Adrenal gland (tissue), 12 donors: ENCODE results near the gene PARD6B. TPM values are rescaled to one million over a fixed set of nuclear protein-coding genes. Genes with fewer than 3 reads are reported as not detected.

ENCODE experiments used
- DNase-seq, 7 donors: peaks; one replicate each; pipeline ENCODE4 v3.0.0-alpha.2; 2019 to 2020
- H3K27ac ChIP-seq, 5 donors: fragments of 200-600 bp; sonication (generic) in 4 of 5; 1 replicate in 3 of 5; 2 replicates in 2 of 5; pipeline versions ENCODE4 v1.5.1 to v1.8.0; 2016 to 2020; ENCODE audit warnings: mild to moderate bottlenecking in 1 of 5
- H3K27me3 ChIP-seq: fragments of 200-600 bp; 2 replicates; pipeline ENCODE4 v1.8.0; 2021
- H3K36me3 ChIP-seq, 2 donors: fragments of 200-600 bp; replicated peaks in 1 of 2; 1 replicate in 1 of 2; 2 replicates in 1 of 2; pipeline versions ENCODE4 v1.5.1 to v1.8.0; 2018 to 2022
- H3K4me1 ChIP-seq, 2 donors: fragments of 200-600 bp; replicated peaks in 1 of 2; 1 replicate in 1 of 2; 2 replicates in 1 of 2; pipeline versions ENCODE4 v1.5.1 to v1.8.0; 2018 to 2021
- H3K4me3 ChIP-seq, 4 donors: fragments of 200-600 bp; sonication (generic) in 3 of 4; one replicate each; pipeline ENCODE4 v1.5.1; 2016 to 2018
- H3K9me3 ChIP-seq, 3 donors: fragments of 200-600 bp; sonication (generic) in 1 of 3; replicated peaks in 1 of 3; 1 replicate in 2 of 3; 2 replicates in 1 of 3; pipeline versions ENCODE4 v1.5.1 to v1.8.0; 2016 to 2021
- POLR2A ChIP-seq, 2 donors: fragments of 450-650 bp; IDR thresholded peaks; one replicate each; pipeline ENCODE4 v1.6.1; 2017; ENCODE audit warnings: antibody characterized with exemption in 2 of 2, mild to moderate bottlenecking in 2 of 2, moderate library complexity in 1 of 2
- WGBS, 4 donors: extraction: QIAGEN DNeasy Blood & Tissue Kit in 2 of 4; methylation state at CpG; one replicate each; pipeline versions ENCODE4 v1.1.5 to v1.1.7; 2013 to 2017; 5-methylcytosine and 5-hydroxymethylcytosine counted together
- intact Hi-C, 2 donors: fragments of 100-400 bp; cut with DNase I; formaldehyde crosslinking; loops; one replicate each; pipeline versions ENCODE4 v1.14.1 to v1.15.0; 2022 to 2023
- polyA plus RNA-seq, 3 donors: library from polyadenylated mRNA; stranded (reverse); fragments of 200-250 nt in 2 of 3; fragments of 350-450 nt in 1 of 3; fragmentation: Illumina TruSeq in 1 of 3; extraction: RNeasy Lipid Tissue Mini Kit (QIAGEN cat#74804) in 1 of 3; gene quantifications; one replicate each; pipeline ENCODE4 v1.2.3, GENCODE V29; 2013 to 2014
- total RNA-seq, 9 donors: library from RNA; depleted of rRNA in 4 of 9; stranded (reverse); fragments of >200 nt in 4 of 9; fragments of 120-200 nt in 1 of 9; fragmentation: NEBNext Ultra II Directional in 1 of 9; extraction: Animal tissue kit (Norgen Biotek cat#: 25700) in 1 of 9; gene quantifications; one replicate each; pipeline versions ENCODE4 v1.1.0 to v1.2.4, GENCODE V29; 2013 to 2023
- TF ChIP-seq, protein P1 (sequence below), 6 experiments: fragments of 450-650 bp in 4 of 6; fragments of 200-600 bp in 2 of 6; sonication (generic) in 1 of 6; IDR thresholded peaks; 1 replicate in 5 of 6; 2 replicates in 1 of 6; pipeline versions ENCODE4 v1.5.1 to v1.8.0; 2016 to 2021; ENCODE audit warnings: antibody characterized with exemption in 6 of 6, mild to moderate bottlenecking in 2 of 6, moderate library complexity in 1 of 6
- donor health status: healthy with polysubstance abuse.
- donor health status: Bipolar disorder and iron deficiency.
- donor health status: DM: yes; HTN: yes; CAD: no.
- donor health status: DM: no; HTN: no; CAD: no.
- donor health status: DM: no; HTN: no; CAD: no.
- donor health status: DM: yes; HTN: yes; CAD: no.

Gene PARD6B
- total and polyA plus RNA-seq, 12 donors: 1.1 to 10.8 (median 5.3) TPM

DNA sequence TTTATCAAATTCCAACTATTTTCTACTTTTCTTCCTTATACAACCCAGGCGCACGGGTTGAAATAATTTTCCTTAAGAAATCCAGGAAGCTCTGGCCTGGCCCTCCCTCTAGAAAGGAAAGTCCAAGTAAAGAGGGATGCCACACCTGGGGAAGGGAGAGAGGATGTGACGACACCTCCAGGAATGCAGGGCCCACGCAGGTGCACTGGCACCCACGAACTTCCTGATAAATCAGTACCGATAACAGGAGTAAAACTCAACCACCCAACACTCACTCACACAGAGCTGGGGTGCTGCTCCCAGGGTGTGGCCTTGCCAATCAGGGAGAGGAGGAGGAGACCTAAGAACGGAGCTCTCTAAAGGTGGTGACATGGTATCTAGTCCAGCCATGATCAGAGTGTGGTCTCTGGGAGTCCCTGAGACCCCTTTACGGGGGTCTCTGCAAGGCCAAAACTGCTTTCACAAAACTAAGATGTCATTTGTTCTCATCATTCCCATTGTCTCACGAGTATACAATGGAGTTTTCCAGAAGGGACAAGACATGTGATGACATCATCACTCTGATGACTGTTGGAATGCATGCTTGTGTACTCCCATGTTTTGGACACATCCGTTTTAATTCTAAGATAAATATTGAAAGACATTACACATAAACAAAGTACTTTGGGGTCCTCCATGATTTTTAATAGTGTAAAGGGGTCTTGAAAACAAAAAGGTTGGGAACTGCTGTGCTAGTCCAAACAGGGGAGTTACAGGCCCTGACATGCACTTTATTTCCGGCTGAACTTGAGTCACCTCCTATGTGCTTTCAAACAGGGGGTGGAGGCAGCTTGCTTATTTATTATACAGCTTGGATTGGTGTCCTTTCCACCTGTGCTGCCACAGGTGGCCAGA, 2.2 kb upstream of the PARD6B start:
- Histone ChIP-seq H3K4me3 (no peak overlapping the region), H3K27ac (no peak overlapping the region), H3K27me3 (no peaks in the 10 kb centered on the region), H3K36me3 (no peaks in the 10 kb centered on the region), H3K9me3 (no peaks in the 10 kb centered on the region), H3K4me1 (peaks cover 17 to 28% of the 10 kb centered on the region in 2 donors)
- 85 to 89% (median 86%) methylated on average over 10 to 11 of the region's 11 CpGs for WGBS, 4 donors
- peak in 3 of 7 donors; percentile 11 to 42 (median 20) for DNase-seq
- intact Hi-C loops: no loop called here
- TF ChIP-seq POLR2A (IDR thresholded peaks at IDR 0.05): no peak

DNA sequence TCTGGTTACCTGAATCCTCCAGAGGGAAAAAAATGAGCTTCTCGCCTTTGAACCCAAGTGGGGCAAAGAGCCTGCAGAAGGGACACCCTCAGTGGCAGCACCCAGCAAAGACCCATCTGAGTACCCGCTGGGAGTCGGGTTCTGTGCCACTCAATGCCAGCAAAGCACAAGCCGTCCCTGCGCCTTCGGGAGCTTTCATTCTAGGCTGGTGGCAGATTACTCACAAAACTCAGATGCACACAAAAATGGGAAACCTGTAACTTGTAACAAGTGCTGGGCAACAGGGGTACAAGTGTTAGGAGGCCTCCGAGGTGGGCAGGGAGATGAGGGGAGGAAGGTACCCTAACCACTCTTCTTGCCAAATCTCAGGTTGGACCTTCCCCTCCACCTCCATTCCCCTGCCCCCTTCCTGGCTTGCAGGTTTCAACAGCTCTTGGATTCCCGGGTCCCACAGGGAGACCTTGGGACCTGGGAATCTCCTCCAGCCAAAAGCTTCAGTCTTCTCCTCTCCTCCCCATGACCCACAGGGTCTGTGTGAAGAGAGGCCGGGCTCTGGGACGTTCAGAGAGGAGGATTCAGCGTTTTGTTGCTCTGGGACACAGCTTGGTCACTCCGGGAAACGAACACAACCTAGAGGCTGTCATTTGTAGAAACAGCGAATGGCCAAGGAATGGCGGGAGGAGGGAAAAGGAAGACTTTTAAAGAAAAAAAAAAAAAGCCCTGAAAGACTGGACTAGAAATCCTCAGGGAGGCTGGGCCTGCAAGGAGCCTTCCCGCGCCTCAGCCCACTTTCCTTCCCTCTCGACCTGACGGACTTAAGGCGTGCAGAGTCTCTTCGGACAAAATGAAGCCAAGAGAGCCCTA, 1.2 kb upstream of the PARD6B start:
- Histone ChIP-seq H3K4me1 (peaks cover 10 to 20% of the 10 kb centered on the region in 2 donors), H3K9me3 (no peaks in the 10 kb centered on the region), H3K4me3 (peak overlapping the region in 3 of 4 donors; percentile 28 to 81 (median 58)), H3K36me3 (no peaks in the 10 kb centered on the region), H3K27ac (peak overlapping the region in 3 of 5 donors; percentile 35 to 79 (median 71)), H3K27me3 (no peaks in the 10 kb centered on the region)
- WGBS, 4 donors: 35 to 43% (median 36%) methylated on average over 19 to 21 of the region's 21 CpGs
- TF ChIP-seq, protein P1, sequence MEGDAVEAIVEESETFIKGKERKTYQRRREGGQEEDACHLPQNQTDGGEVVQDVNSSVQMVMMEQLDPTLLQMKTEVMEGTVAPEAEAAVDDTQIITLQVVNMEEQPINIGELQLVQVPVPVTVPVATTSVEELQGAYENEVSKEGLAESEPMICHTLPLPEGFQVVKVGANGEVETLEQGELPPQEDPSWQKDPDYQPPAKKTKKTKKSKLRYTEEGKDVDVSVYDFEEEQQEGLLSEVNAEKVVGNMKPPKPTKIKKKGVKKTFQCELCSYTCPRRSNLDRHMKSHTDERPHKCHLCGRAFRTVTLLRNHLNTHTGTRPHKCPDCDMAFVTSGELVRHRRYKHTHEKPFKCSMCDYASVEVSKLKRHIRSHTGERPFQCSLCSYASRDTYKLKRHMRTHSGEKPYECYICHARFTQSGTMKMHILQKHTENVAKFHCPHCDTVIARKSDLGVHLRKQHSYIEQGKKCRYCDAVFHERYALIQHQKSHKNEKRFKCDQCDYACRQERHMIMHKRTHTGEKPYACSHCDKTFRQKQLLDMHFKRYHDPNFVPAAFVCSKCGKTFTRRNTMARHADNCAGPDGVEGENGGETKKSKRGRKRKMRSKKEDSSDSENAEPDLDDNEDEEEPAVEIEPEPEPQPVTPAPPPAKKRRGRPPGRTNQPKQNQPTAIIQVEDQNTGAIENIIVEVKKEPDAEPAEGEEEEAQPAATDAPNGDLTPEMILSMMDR (IDR thresholded peaks at IDR 0.05): no peak
- TF ChIP-seq POLR2A (IDR thresholded peaks at IDR 0.05): no peak
- intact Hi-C loops: no loop called here
- peak in 5 of 7 donors; percentile 20 to 52 (median 27) for DNase-seq

DNA sequence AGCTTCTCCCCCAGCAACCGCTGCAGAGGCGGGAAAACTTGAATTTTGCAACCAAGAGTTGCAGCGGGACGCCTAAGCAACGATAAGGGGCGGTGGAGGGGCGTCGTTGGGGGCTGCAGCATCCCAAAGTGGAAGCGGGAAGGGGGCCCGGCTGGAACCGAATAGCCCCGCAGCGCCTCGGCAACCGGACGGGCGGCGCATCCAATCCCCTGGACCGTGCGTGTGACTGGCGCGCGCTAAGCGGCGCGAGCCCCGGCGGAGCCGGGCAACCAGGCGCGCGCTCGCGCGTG, 670 bp upstream of the PARD6B start:
- intact Hi-C loops: no loop called here
- Histone ChIP-seq H3K27ac (peak overlapping the region in 3 of 5 donors; percentile 35 to 79 (median 71)), H3K9me3 (no peaks in the 10 kb centered on the region), H3K27me3 (no peaks in the 10 kb centered on the region), H3K4me3 (peak overlapping the region in 3 of 4 donors; percentile 28 to 81 (median 58)), H3K4me1 (peaks cover 8 to 22% of the 10 kb centered on the region in 2 donors), H3K36me3 (no peaks in the 10 kb centered on the region)
- TF ChIP-seq POLR2A (IDR thresholded peaks at IDR 0.05): no peak
- TF ChIP-seq, protein P1 (IDR thresholded peaks at IDR 0.05): no peak
- 0 to 1% (median 1%) methylated on average over 4 to 35 of the region's 35 CpGs; no CpG with 5 or more reads in 1 of the 4 donors for WGBS, 4 donors
- no peak for DNase-seq

DNA sequence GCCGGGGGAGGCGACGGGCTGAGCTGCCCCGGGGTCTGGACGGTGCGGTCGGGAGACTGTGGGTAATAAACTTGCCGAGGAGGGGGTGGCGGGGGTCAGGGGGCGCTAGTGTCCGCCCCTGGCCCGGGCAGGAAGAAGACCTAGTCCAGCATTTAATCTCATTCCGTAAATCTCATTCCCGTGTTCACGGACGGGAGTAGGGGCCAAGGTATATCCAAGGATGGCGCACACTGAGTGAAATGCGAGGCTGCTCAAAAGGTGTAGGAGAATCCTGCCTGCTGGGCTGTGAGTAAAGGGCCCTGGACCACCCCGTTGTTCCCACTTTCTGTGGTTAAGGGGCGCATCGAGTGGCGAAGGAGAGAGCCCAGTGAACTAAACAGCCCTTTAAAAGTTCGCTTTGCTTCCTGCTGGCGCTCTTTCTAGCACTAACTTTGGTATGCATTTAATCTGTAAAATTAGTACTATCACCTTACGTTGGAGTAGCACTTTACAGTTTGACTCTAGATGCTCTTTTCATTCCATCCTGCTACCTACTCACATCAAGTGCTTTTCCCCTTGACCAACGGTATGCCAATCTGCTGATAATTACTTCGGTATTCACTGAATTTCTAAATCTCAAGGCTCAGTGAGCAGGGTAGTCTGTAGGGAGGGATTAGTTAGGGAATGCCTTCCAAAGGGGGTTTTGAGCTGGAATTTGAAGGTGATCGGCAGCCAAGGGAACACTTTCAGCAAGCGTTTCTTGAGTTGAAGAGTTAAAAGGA, 730 bp downstream of the PARD6B start:
- Histone ChIP-seq H3K36me3 (no peaks in the 10 kb centered on the region), H3K4me1 (peaks cover 8 to 22% of the 10 kb centered on the region in 2 donors), H3K4me3 (peak overlapping the region in 3 of 4 donors; percentile 58 to 90 (median 81)), H3K9me3 (no peaks in the 10 kb centered on the region), H3K27me3 (no peaks in the 10 kb centered on the region), H3K27ac (peak overlapping the region in 4 of 5 donors; percentile 41 to 79 (median 70))
- peak in 4 of 7 donors; percentile 5 to 57 (median 26) for DNase-seq
- WGBS, 4 donors: 11 to 24% (median 15%) methylated on average over 17 to 29 of the region's 29 CpGs
- intact Hi-C loops: no loop called here
- no peak for TF ChIP-seq POLR2A (IDR thresholded peaks at IDR 0.05)
- TF ChIP-seq, protein P1 (IDR thresholded peaks at IDR 0.05): no peak
